H9 (cell line): ENCODE results near the gene REXO2. TPM values are rescaled to one million over a fixed set of nuclear protein-coding genes. Genes with fewer than 3 reads are reported as not detected.

Source experiments
- DNase-seq: peaks from one replicate; pipeline ENCODE4 v3.0.0-alpha.2; 2017
- H2AFZ ChIP-seq: one replicate; pipeline ENCODE4 v1.6.1; 2013; ENCODE audit warnings: mild to moderate bottlenecking, low read length, control low read depth, moderate library complexity
- H2AK5ac ChIP-seq: 2 replicates; pipeline ENCODE4 v1.6.1; 2013; ENCODE audit warnings: low read length, control low read depth, mixed read lengths; ENCODE audit not compliant: insufficient read length
- H2BK120ac ChIP-seq: one replicate; pipeline ENCODE4 v1.6.1; 2013; ENCODE audit warnings: low read depth, mild to moderate bottlenecking, low read length, control low read depth, inconsistent platforms; ENCODE audit not compliant: poor library complexity, severe bottlenecking
- H2BK12ac ChIP-seq: 2 replicates; pipeline ENCODE4 v1.6.1; 2013; ENCODE audit warnings: low read length, control low read depth, mixed read lengths, low read depth; ENCODE audit not compliant: insufficient read length
- H2BK15ac ChIP-seq: 2 replicates; pipeline ENCODE4 v1.6.1; 2013; ENCODE audit warnings: low read depth, low read length, control low read depth
- H2BK20ac ChIP-seq: one replicate; pipeline ENCODE4 v1.6.1; 2013; ENCODE audit warnings: low read depth, mild to moderate bottlenecking, low read length, control low read depth, inconsistent platforms; ENCODE audit not compliant: poor library complexity, severe bottlenecking
- H2BK5ac ChIP-seq: 2 replicates; pipeline ENCODE4 v1.6.1; 2013; ENCODE audit warnings: low read length, control low read depth, mixed read lengths; ENCODE audit not compliant: insufficient read length
- H3K14ac ChIP-seq: 2 replicates; pipeline ENCODE4 v1.6.1; 2013; ENCODE audit warnings: low read length, control low read depth; ENCODE audit not compliant: insufficient read depth
- H3K18ac ChIP-seq: 2 replicates; pipeline ENCODE4 v1.6.1; 2013; ENCODE audit warnings: low read depth, mild to moderate bottlenecking, mixed read lengths, low read length, control low read depth; ENCODE audit not compliant: insufficient read length
- H3K23ac ChIP-seq: 2 replicates; pipeline ENCODE4 v1.6.1; 2013; ENCODE audit warnings: low read length, control low read depth, mixed read lengths, low read depth; ENCODE audit not compliant: insufficient read length
- H3K23me2 ChIP-seq: 2 replicates; pipeline ENCODE4 v1.6.1; 2013; ENCODE audit warnings: low read depth, mild to moderate bottlenecking, mixed read lengths, low read length, control low read depth; ENCODE audit not compliant: insufficient read length, poor library complexity, severe bottlenecking
- H3K27ac ChIP-seq: 2 replicates; pipeline ENCODE4 v1.5.1; 2013; ENCODE audit warnings: low read length, control low read depth, mixed read lengths, low read depth; ENCODE audit not compliant: insufficient read length
- H3K27me3 ChIP-seq: 2 replicates; pipeline ENCODE4 v1.6.1; 2013; ENCODE audit warnings: low read length, control low read depth, inconsistent platforms; ENCODE audit not compliant: insufficient read depth
- H3K4ac ChIP-seq: 2 replicates; pipeline ENCODE4 v1.6.1; 2013; ENCODE audit warnings: low read depth, mild to moderate bottlenecking, control low read depth, inconsistent platforms, low read length, moderate library complexity
- H3K4me1 ChIP-seq: 2 replicates; pipeline ENCODE4 v1.6.1; 2013; ENCODE audit warnings: low read length, control low read depth, inconsistent platforms; ENCODE audit not compliant: insufficient read depth
- H3K4me2 ChIP-seq: 2 replicates; pipeline ENCODE4 v1.6.1; 2013; ENCODE audit warnings: low read length, control low read depth, mixed read lengths; ENCODE audit not compliant: insufficient read length, insufficient read depth
- H3K56ac ChIP-seq: 2 replicates; pipeline ENCODE4 v1.6.1; 2013; ENCODE audit warnings: low read depth, mild to moderate bottlenecking, mixed read lengths, low read length, control low read depth; ENCODE audit not compliant: insufficient read length
- H3K79me1 ChIP-seq: 2 replicates; pipeline ENCODE4 v1.6.1; 2013; ENCODE audit warnings: low read depth, mild to moderate bottlenecking, moderate library complexity, low read length, control low read depth, inconsistent platforms; ENCODE audit not compliant: insufficient read depth, poor library complexity, severe bottlenecking
- H3K79me2 ChIP-seq: 2 replicates; pipeline ENCODE4 v1.6.1; 2013; ENCODE audit warnings: low read length, control low read depth, inconsistent platforms; ENCODE audit not compliant: insufficient read depth
- H3K9ac ChIP-seq: 2 replicates; pipeline ENCODE4 v1.6.1; 2013; ENCODE audit warnings: low read length, control low read depth, mixed read lengths; ENCODE audit not compliant: insufficient read length; ENCODE audit errors: extremely low read depth
- H3K9me3 ChIP-seq: one replicate; pipeline ENCODE4 v1.6.1; 2013; ENCODE audit warnings: low read depth, low read length, inconsistent platforms; ENCODE audit not compliant: control insufficient read depth
- H3T11ph ChIP-seq: one replicate; pipeline ENCODE4 v1.6.1; 2013; ENCODE audit warnings: mild to moderate bottlenecking, low read length, control low read depth, inconsistent platforms
- H4K20me1 ChIP-seq: one replicate; pipeline ENCODE4 v1.6.1; 2013; ENCODE audit not compliant: control insufficient read depth, insufficient read length, insufficient read depth
- H4K5ac ChIP-seq: 2 replicates; pipeline ENCODE4 v1.6.1; 2013; ENCODE audit warnings: low read depth, mild to moderate bottlenecking, mixed read lengths, low read length, control low read depth; ENCODE audit not compliant: insufficient read length
- H4K8ac ChIP-seq: replicated peaks from 2 replicates; pipeline ENCODE4 v1.6.1; 2013; ENCODE audit warnings: low read length, control low read depth, mixed read lengths, low read depth; ENCODE audit not compliant: insufficient read length
- H4K91ac ChIP-seq: 2 replicates; pipeline ENCODE4 v1.6.1; 2013; ENCODE audit warnings: low read depth, mild to moderate bottlenecking, moderate library complexity, mixed read lengths, low read length, control low read depth; ENCODE audit not compliant: insufficient read length
- H3K27ac Mint-ChIP-seq, 3 experiments: 2 replicates in 2 of 3; 3 replicates in 1 of 3; pipeline ENCODE4 v1.8.0; 2020 to 2021; ENCODE audit warnings: mixed read lengths in 3 of 3, mild to moderate bottlenecking in 1 of 3, moderate library complexity in 1 of 3
- H3K27me3 Mint-ChIP-seq: 2 replicates; pipeline ENCODE4 v1.8.0; 2021; ENCODE audit warnings: low read depth, mild to moderate bottlenecking, moderate library complexity, mixed read lengths
- H3K36me3 Mint-ChIP-seq, 3 experiments: 2 replicates in 2 of 3; 3 replicates in 1 of 3; pipeline ENCODE4 v1.8.0; 2020 to 2021; ENCODE audit warnings: low read depth in 3 of 3, mixed read lengths in 3 of 3; ENCODE audit not compliant: insufficient read depth in 1 of 3
- H3K4me1 Mint-ChIP-seq, 2 experiments: 2 replicates each; pipeline ENCODE4 v1.8.0; 2020; ENCODE audit warnings: mixed read lengths in 2 of 2
- H3K4me3 Mint-ChIP-seq, 2 experiments: 2 replicates in 1 of 2; 3 replicates in 1 of 2; pipeline ENCODE4 v1.8.0; 2020 to 2021; ENCODE audit warnings: mild to moderate bottlenecking in 2 of 2, mixed read lengths in 2 of 2, moderate library complexity in 1 of 2
- H3K9me3 Mint-ChIP-seq, 2 experiments: 2 replicates in 1 of 2; 3 replicates in 1 of 2; pipeline ENCODE4 v1.8.0; 2020; ENCODE audit warnings: mild to moderate bottlenecking in 2 of 2, mixed read lengths in 2 of 2, moderate library complexity in 1 of 2
- WGBS: extraction: QIAGEN DNeasy Blood & Tissue Kit; methylation state at CpG from one replicate; pipeline ENCODE4 v1.1.7; 2013; ENCODE audit warnings: missing lambda C conversion rate, low lambda C conversion rate, mixed read lengths; ENCODE audit not compliant: insufficient read length; ENCODE audit errors: extremely low coverage; 5-methylcytosine and 5-hydroxymethylcytosine counted together
- total RNA-seq: library from RNA; stranded (reverse); gene quantifications from 2 replicates; pipeline ENCODE4 v1.2.1, GENCODE V29; 2021
- TF ChIP-seq, protein P1 (sequence below): fragments of 200-600 bp; sonication (generic); conservative IDR thresholded peaks from 3 replicates; pipeline ENCODE4 v1.8.0; 2021; ENCODE audit warnings: antibody characterized with exemption, mild to moderate bottlenecking

Gene REXO2
- total RNA-seq, 1 experiment from 2014 or later = 92.8 TPM

GRCh38 chr11:114442536-114442935 is 3.3 kb downstream of the REXO2 start:
- DNase-seq = no peak
- H2BK12ac ChIP-seq = no peak overlapping the region
- no peak overlapping the region for H4K5ac ChIP-seq
- no peak overlapping the region for H2BK15ac ChIP-seq
- no peak overlapping the region for H3K18ac ChIP-seq
- no peaks in the 10 kb centered on the region for H3K79me1 ChIP-seq
- no peak overlapping the region for H2BK5ac ChIP-seq
- no peak overlapping the region for H3T11ph ChIP-seq
- Mint-ChIP-seq H3K4me1 (peaks cover 35 to 42% of the 10 kb centered on the region in 2 experiments), H3K4me3 (no peak overlapping the region), H3K9me3 (no peaks in the 10 kb centered on the region), H3K27ac (no peak overlapping the region; a peak in 1 of 7 replicates), H3K36me3 (peaks cover 19 to 43% (median 41%) of the 10 kb centered on the region in 3 experiments; a peak in 6 of 7 replicates), H3K27me3 (no peaks in the 10 kb centered on the region)
- H3K4me1 ChIP-seq = peaks cover 4% of the 10 kb centered on the region; the same call in 1 of the 2 replicates
- no peak overlapping the region for H3K4ac ChIP-seq
- TF ChIP-seq, protein P1, sequence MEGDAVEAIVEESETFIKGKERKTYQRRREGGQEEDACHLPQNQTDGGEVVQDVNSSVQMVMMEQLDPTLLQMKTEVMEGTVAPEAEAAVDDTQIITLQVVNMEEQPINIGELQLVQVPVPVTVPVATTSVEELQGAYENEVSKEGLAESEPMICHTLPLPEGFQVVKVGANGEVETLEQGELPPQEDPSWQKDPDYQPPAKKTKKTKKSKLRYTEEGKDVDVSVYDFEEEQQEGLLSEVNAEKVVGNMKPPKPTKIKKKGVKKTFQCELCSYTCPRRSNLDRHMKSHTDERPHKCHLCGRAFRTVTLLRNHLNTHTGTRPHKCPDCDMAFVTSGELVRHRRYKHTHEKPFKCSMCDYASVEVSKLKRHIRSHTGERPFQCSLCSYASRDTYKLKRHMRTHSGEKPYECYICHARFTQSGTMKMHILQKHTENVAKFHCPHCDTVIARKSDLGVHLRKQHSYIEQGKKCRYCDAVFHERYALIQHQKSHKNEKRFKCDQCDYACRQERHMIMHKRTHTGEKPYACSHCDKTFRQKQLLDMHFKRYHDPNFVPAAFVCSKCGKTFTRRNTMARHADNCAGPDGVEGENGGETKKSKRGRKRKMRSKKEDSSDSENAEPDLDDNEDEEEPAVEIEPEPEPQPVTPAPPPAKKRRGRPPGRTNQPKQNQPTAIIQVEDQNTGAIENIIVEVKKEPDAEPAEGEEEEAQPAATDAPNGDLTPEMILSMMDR = no peak
- H3K4me2 ChIP-seq = no peak overlapping the region
- no peak overlapping the region for H4K8ac ChIP-seq
- no peak overlapping the region for H3K14ac ChIP-seq
- no peaks in the 10 kb centered on the region for H3K27me3 ChIP-seq
- peaks cover 31% of the 10 kb centered on the region; the same call in 1 of the 2 replicates for H3K79me2 ChIP-seq
- no peak overlapping the region for H3K9ac ChIP-seq
- H3K23me2 ChIP-seq = peaks cover 3% of the 10 kb centered on the region
- no peak overlapping the region for H2BK20ac ChIP-seq
- H3K9me3 ChIP-seq = no peaks in the 10 kb centered on the region
- no CpG with 5 or more reads among the region's 1 CpG for WGBS
- no peak overlapping the region for H2AFZ ChIP-seq
- H2BK120ac ChIP-seq = no peak overlapping the region
- H4K20me1 ChIP-seq = no peaks in the 10 kb centered on the region
- no peak overlapping the region for H4K91ac ChIP-seq
- H3K23ac ChIP-seq = no peak overlapping the region
- H3K56ac ChIP-seq = no peak overlapping the region
- H2AK5ac ChIP-seq = no peak overlapping the region
- no peak overlapping the region for H3K27ac ChIP-seq
